PFSK-1 (cell line): ENCODE measurements around the gene ZER1.

ENCODE experiments used
- REST ChIP-seq, 2 experiments: IDR thresholded peaks; 2 replicates each; pipeline versions ENCODE4 v1.6.1 to v1.8.0; 2011 to 2012; ENCODE audit warnings: low read depth in 2 of 2, low read length in 2 of 2, control low read depth in 1 of 2, inconsistent platforms in 1 of 2, mild to moderate bottlenecking in 1 of 2, moderate library complexity in 1 of 2; ENCODE audit not compliant: insufficient read depth in 1 of 2
- TAF1 ChIP-seq: IDR thresholded peaks from 2 replicates; pipeline ENCODE4 v1.6.1; 2012; ENCODE audit warnings: low read length, control low read depth, borderline replicate concordance; ENCODE audit not compliant: insufficient read depth

DNA sequence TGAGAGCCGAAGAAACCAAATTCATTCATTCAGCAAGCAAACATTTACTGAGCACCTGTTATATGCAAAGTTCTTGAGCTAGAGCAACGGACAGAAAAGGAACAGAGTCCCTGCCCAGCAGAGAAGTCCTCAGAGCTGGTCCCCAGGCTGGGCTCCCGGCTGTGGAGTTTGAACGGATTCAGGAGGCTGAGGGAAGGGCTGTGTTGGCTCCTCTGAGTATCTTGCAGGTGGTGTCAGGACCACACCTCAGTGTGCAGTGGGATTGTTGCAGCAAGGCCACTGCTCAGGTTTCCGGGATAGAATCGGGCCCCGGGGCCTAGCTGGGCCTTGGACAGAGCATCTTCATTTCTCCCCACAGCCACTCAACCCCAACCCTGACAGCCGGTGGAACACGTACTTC, 20.4 kb upstream of the ZER1 start:
- no peak for TF ChIP-seq REST (IDR thresholded peaks at IDR 0.05; ENCODE audit: insufficient read depth in 1 of 2, low read depth in 2 of 2, low read length in 2 of 2)
- TF ChIP-seq TAF1 = no peak
